ENCODE data around the gene TMEM181. TPM values are rescaled to one million over a fixed set of nuclear protein-coding genes. Genes with fewer than 3 reads are reported as not detected.

Gene TMEM181
- total and polyA plus RNA-seq, 2 experiments from 2014 or later = 17.9 to 21.0 TPM

DNA sequence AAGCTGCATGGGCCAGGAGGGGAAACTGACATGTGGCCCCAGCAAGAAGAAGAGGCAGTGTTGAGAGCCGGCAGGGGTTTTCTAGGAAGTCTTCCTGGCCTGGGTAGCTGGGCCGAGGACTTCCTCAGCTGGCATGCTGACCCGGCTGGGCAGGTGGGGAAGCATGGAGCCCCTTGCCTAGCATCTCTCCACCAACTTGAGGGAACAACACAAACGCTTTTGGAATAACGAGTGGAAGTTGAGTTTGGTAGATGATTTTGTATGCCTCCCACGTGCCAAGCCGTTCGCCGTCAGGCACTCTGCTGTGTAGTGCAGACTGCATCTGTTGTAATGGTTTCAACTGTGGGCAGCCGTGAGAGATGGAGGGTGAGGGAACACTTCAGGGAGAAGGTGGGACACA, 7.3 kb downstream of the TMEM181 start:
- H3K4me1 ChIP-seq (ENCODE audit: low read depth) = peaks cover 20% of the 10 kb centered on the region
- no peak overlapping the region for H3K27ac ChIP-seq
- no peak overlapping the region for H3K4me3 ChIP-seq
- TF ChIP-seq CTCF (IDR thresholded peaks at IDR 0.05; ENCODE audit: low read depth, low read length) = no peak
- DNase-seq (ENCODE audit: low read depth in 1 of 2, low spot score in 1 of 2) = no peak
- no peaks in the 10 kb centered on the region for H3K9me3 ChIP-seq (ENCODE audit: low read depth)
- H3K36me3 ChIP-seq = no peaks in the 10 kb centered on the region
- H3K27me3 ChIP-seq = no peaks in the 10 kb centered on the region

- peaks cover 21% of the 10 kb centered on the region for H3K4me1 ChIP-seq (ENCODE audit: low read depth)
- no peaks in the 10 kb centered on the region for H3K9me3 ChIP-seq (ENCODE audit: low read depth)
- TF ChIP-seq CTCF (IDR thresholded peaks at IDR 0.05; ENCODE audit: low read depth, low read length) = no peak
- no peaks in the 10 kb centered on the region for H3K36me3 ChIP-seq
- no peak for DNase-seq (ENCODE audit: low read depth in 1 of 2, low spot score in 1 of 2)
- no peak overlapping the region for H3K4me3 ChIP-seq
- H3K27ac ChIP-seq = no peak overlapping the region
- H3K27me3 ChIP-seq = no peaks in the 10 kb centered on the region
Measured at GRCh38 chr6:158567871-158568401, 8.0 kb downstream of the TMEM181 start.

GRCh38 chr6:158568549-158568948, 8.7 kb downstream of the TMEM181 start:
- Histone ChIP-seq H3K9me3 (ENCODE audit: low read depth) (no peaks in the 10 kb centered on the region), H3K27ac (no peak overlapping the region), H3K36me3 (no peaks in the 10 kb centered on the region), H3K4me1 (ENCODE audit: low read depth) (peaks cover 21% of the 10 kb centered on the region), H3K4me3 (no peak overlapping the region), H3K27me3 (no peaks in the 10 kb centered on the region)
- no peak for DNase-seq (ENCODE audit: low read depth in 1 of 2, low spot score in 1 of 2)
- no peak for TF ChIP-seq CTCF (IDR thresholded peaks at IDR 0.05; ENCODE audit: low read depth, low read length)

DNA sequence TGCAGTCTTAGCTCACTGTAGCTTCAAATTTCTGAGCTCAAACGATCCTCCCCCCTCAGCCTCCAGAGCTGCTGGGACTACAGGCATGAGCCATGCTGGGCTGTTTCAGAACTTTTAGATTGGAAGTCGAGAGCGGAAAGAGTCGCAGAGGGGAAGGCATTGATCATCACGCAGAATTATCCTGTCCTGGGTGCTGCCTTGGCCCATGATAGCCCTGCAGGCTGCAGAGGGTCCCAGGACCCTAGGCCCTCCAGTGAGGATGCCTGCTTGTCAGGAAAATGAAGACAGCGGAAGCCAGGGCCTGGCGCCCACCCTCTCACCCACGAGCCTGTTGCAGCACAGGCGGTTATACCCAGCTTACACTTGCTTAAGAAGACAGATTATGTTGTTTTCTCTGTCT, 9.1 kb downstream of the TMEM181 start:
- no peaks in the 10 kb centered on the region for H3K36me3 ChIP-seq
- no peak for DNase-seq (ENCODE audit: low read depth in 1 of 2, low spot score in 1 of 2)
- no peak for TF ChIP-seq CTCF (IDR thresholded peaks at IDR 0.05; ENCODE audit: low read depth, low read length)
- H3K27me3 ChIP-seq = no peaks in the 10 kb centered on the region
- H3K4me1 ChIP-seq (ENCODE audit: low read depth) = peaks cover 21% of the 10 kb centered on the region
- no peak overlapping the region for H3K4me3 ChIP-seq
- H3K9me3 ChIP-seq (ENCODE audit: low read depth) = no peaks in the 10 kb centered on the region
- no peak overlapping the region for H3K27ac ChIP-seq

DNA sequence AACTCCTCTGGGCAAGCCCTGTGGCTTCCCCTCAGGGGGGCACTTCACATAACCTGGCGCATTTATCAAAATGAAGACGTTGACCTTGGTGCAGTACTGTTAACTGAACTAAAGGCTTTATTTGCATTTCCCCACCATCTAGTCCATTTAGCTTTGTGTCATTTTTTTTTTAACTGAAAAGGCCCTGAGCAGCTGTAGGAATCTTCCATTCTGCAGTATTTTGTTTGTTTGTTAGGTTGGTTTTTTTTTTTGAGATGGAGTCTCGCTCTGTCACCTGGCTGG, 10.7 kb downstream of the TMEM181 start:
- Histone ChIP-seq H3K4me3 (no peak overlapping the region), H3K27me3 (no peaks in the 10 kb centered on the region), H3K36me3 (peaks cover 3% of the 10 kb centered on the region), H3K27ac (no peak overlapping the region), H3K9me3 (ENCODE audit: low read depth) (no peaks in the 10 kb centered on the region), H3K4me1 (ENCODE audit: low read depth) (peaks cover 23% of the 10 kb centered on the region)
- no peak for DNase-seq (ENCODE audit: low read depth in 1 of 2, low spot score in 1 of 2)
- no peak for TF ChIP-seq CTCF (IDR thresholded peaks at IDR 0.05; ENCODE audit: low read depth, low read length)
